MCF 10A (cell line): ENCODE results near the gene MYZAP. TPM values are rescaled to one million over a fixed set of nuclear protein-coding genes. Genes with fewer than 3 reads are reported as not detected.

ENCODE experiments used
- BruUV-seq: library from RNA; stranded (reverse); fragments of 400-500 nt; replicated peaks from 2 replicates; lab custom pipeline; 2021; lab: Mats Ljungman, UMichigan
- CTCF ChIA-PET: fragments of 300-600 bp; sonication (Branson Sonifier 250); formaldehyde crosslinking; extraction: SDS; loops from one replicate; lab custom pipeline; 2021; ENCODE audit warnings: antibody characterized with exemption, inconsistent platforms; lab: Yijun Ruan, JAX
- POLR2A ChIA-PET: fragments of 300-600, 350-650 bp; sonication (Branson Sonifier 250); formaldehyde crosslinking; extraction: SDS; loops from one replicate; lab custom pipeline; 2020; ENCODE audit warnings: antibody characterized with exemption, inconsistent platforms; lab: Yijun Ruan, JAX
- DNase-seq: peaks from one replicate; pipeline ENCODE4 v3.0.0-alpha.2; 2018; ENCODE audit not compliant: unreplicated experiment
- H3K27ac Mint-ChIP-seq: one replicate; pipeline ENCODE4 v1.8.0; 2022; ENCODE audit warnings: mild to moderate bottlenecking, low read depth, mixed read lengths; ENCODE audit not compliant: unreplicated experiment
- H3K27me3 Mint-ChIP-seq: one replicate; pipeline ENCODE4 v1.8.0; 2022; ENCODE audit warnings: mixed read lengths; ENCODE audit not compliant: insufficient read depth, unreplicated experiment
- H3K36me3 Mint-ChIP-seq: one replicate; pipeline ENCODE4 v1.8.0; 2022; ENCODE audit warnings: mild to moderate bottlenecking, moderate library complexity, mixed read lengths; ENCODE audit not compliant: insufficient read depth, unreplicated experiment
- H3K4me1 Mint-ChIP-seq: one replicate; pipeline ENCODE4 v1.8.0; 2022; ENCODE audit warnings: mixed read lengths; ENCODE audit not compliant: insufficient read depth, unreplicated experiment
- H3K4me3 Mint-ChIP-seq: one replicate; pipeline ENCODE4 v1.8.0; 2022; ENCODE audit warnings: mild to moderate bottlenecking, moderate library complexity, mixed read lengths; ENCODE audit not compliant: unreplicated experiment
- H3K9me3 Mint-ChIP-seq: one replicate; pipeline ENCODE4 v1.8.0; 2022; ENCODE audit warnings: mixed read lengths; ENCODE audit not compliant: unreplicated experiment
- CTCF ChIP-seq: fragments of 200-600 bp; IDR thresholded peaks from one replicate; pipeline ENCODE4 v1.8.0; 2022; ENCODE audit warnings: antibody characterized with exemption, mild to moderate bottlenecking; ENCODE audit not compliant: unreplicated experiment
- intact Hi-C: fragments of 100-400 bp; cut with micrococcal nuclease; formaldehyde crosslinking; loops from 2 replicates; pipeline ENCODE4 v1.14.1; 2022
- total RNA-seq: library from RNA; stranded (reverse); gene quantifications from 2 replicates; pipeline ENCODE4 v1.2.3, GENCODE V29; 2022

MYZAP gene
- total RNA-seq, 1 experiment from 2014 or later: 1.3 TPM

DNA sequence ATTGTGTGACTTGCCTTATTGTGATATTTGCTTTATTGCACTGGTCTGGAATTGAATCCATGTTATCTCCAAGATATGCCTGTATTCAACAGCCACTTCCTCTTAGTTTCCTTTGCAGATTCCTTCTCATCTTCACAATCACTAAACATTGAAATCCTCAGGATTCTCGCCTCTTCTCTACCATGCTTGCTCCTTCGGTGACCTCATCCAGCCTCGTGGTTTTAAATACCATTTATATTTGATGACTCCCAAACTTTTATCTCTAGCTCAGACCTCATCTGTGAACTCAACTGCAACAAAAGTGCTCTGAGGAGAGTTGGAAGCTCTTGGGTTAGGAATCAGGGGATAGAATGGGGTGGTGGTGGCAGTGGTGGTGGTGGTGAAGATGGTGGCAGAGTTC is 134.7 kb downstream of the MYZAP start:
- DNase-seq: no peak
- ChIA-PET CTCF (interaction anchor here (1.1 kb wide), 1 partner anchor 69 kb away, joined by 3 read pairs; no protein-coding TSS in a partner anchor), POLR2A (interaction anchor here (1.4 to 3.1 kb wide), 2 partner anchors 19 to 67 kb away, joined by 3 to 28 read pairs; partner anchors contain the start of gene POLR2M)
- Mint-ChIP-seq H3K4me1 (peaks cover 17% of the 10 kb centered on the region), H3K4me3 (no peak overlapping the region), H3K27me3 (no peaks in the 10 kb centered on the region), H3K9me3 (no peaks in the 10 kb centered on the region), H3K36me3 (peaks cover 6% of the 10 kb centered on the region), H3K27ac (peak overlapping the region; percentile 78)
- no TSS peak for BruUV-seq
- intact Hi-C loops: no loop called here
- TF ChIP-seq CTCF: no peak

DNA sequence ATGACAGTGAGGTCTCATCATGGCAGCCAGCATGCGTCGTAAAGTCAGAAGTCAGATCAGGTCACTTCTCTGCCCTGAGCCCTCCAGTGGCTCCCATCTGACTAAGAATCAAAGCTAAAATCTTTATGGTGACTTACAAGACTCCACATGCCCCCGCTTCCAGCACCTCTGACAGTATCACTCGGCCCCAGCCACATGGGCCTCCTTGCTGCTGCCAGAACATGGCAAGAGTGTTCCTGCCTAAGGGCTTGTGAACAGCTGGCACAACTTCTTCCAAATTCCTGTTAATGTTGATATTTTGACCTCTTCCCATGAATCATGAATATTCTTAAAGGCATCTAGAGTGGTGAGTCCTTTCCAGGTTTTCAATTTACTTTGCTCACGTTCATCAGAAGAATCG is 135.3 kb downstream of the MYZAP start:
- H3K36me3 Mint-ChIP-seq: peaks cover 6% of the 10 kb centered on the region
- ChIA-PET POLR2A (interaction anchor here (1.4 to 3.1 kb wide), 2 partner anchors 20 to 68 kb away, joined by 3 to 28 read pairs; partner anchors contain the start of gene POLR2M), CTCF (interaction anchor here (0.7 to 1.1 kb wide), 3 partner anchors 18 to 84 kb away, joined by 3 to 4 read pairs (median 3); no protein-coding TSS in a partner anchor)
- no peak overlapping the region for H3K4me3 Mint-ChIP-seq
- no peaks in the 10 kb centered on the region for H3K9me3 Mint-ChIP-seq
- peaks cover 17% of the 10 kb centered on the region for H3K4me1 Mint-ChIP-seq
- peak; percentile 82 for DNase-seq
- no TSS peak for BruUV-seq
- no peak for TF ChIP-seq CTCF
- H3K27ac Mint-ChIP-seq: peak overlapping the region; percentile 78
- no peaks in the 10 kb centered on the region for H3K27me3 Mint-ChIP-seq
- intact Hi-C loops: no loop called here

DNA sequence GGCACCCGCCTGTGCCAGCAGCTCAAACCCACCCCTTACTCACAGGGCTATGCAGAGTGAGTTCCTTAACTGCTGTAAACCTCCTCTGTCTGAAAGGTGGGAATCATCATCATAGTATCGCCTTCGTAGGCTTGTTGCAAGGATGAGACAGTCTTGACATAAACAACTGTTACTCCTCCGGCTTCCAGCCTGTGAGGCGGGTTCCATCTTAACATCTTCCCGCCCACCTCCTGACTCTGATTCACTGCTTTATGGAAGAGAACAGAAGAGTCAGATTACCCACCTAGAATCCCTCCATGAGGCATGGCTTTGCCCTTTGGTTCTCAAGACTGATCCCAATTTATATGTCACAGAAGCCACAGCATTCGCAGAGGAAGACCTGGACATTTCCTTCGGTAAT is 136.7 kb downstream of the MYZAP start:
- H3K4me3 Mint-ChIP-seq: no peak overlapping the region
- POLR2A ChIA-PET: interaction anchor here (0.7 to 1.1 kb wide), 2 partner anchors 21 to 107 kb away, joined by 3 read pairs; no protein-coding TSS in a partner anchor
- H3K36me3 Mint-ChIP-seq: peaks cover 6% of the 10 kb centered on the region
- no peak overlapping the region for H3K27ac Mint-ChIP-seq
- no peak for DNase-seq
- H3K27me3 Mint-ChIP-seq: no peaks in the 10 kb centered on the region
- peaks cover 22% of the 10 kb centered on the region for H3K4me1 Mint-ChIP-seq
- CTCF ChIA-PET: interaction anchor here (1.0 kb wide), 1 partner anchor 15 kb away, joined by 3 read pairs; no protein-coding TSS in a partner anchor
- BruUV-seq: no TSS peak
- H3K9me3 Mint-ChIP-seq: no peaks in the 10 kb centered on the region
- TF ChIP-seq CTCF: no peak
- intact Hi-C loops: no loop called here

- Mint-ChIP-seq H3K27ac (no peak overlapping the region), H3K4me3 (no peak overlapping the region), H3K36me3 (no peaks in the 10 kb centered on the region), H3K4me1 (peaks cover 22% of the 10 kb centered on the region), H3K9me3 (no peaks in the 10 kb centered on the region), H3K27me3 (no peaks in the 10 kb centered on the region)
- intact Hi-C loops: no loop called here
- no TSS peak for BruUV-seq
- CTCF ChIA-PET: interaction anchor here (0.5 to 4.9 kb wide), 8 partner anchors 13 to 339 kb away, joined by 4 to 39 read pairs (median 13); no protein-coding TSS in a partner anchor
- POLR2A ChIA-PET: no interaction called here
- DNase-seq: no peak
- TF ChIP-seq CTCF: no peak
These were observed 139.2 kb downstream of the MYZAP start for GRCh38 chr15:57730876-57731275.
